Measurements from ENCODE around the gene PRKAR1A.
"Not testable (repeated sequence)": the region's sequence is repeated elsewhere in the genome, so short reads cannot be mapped to it uniquely, and the experiment has no call there.

The PRKAR1A gene

GRCh38 chr17:68491381-68492231, 20.6 kb upstream of the PRKAR1A start:
- no peak overlapping the region for H3K9ac ChIP-seq (ENCODE audit: low read length)
- H3K79me2 ChIP-seq (ENCODE audit: low read length), result no peaks in the 10 kb centered on the region
- H3K36me3 ChIP-seq (replicated peaks; ENCODE audit: insufficient read depth, low read length), result no peaks in the 10 kb centered on the region
- TF ChIP-seq EZH2 (optimal IDR thresholded peaks at IDR 0.05; ENCODE audit: low read depth, low read length), result no peak
- no peak for TF ChIP-seq CTCF (IDR thresholded peaks at IDR 0.05; ENCODE audit: low read length)
- no peak for TF ChIP-seq EZH2phosphoT487 (IDR thresholded peaks at IDR 0.05; ENCODE audit: low read length)
- no peak overlapping the region for H3K4me3 ChIP-seq (ENCODE audit: low read length)
- H3K9me3 ChIP-seq (replicated peaks; ENCODE audit: insufficient read depth, low read length), result no peaks in the 10 kb centered on the region
- no peaks in the 10 kb centered on the region for H3K9me2 ChIP-seq (replicated peaks; ENCODE audit: insufficient read depth, low read length)
- H2AFZ ChIP-seq (ENCODE audit: low read length), result peak overlapping the region; percentile 62
- H3F3A ChIP-seq (ENCODE audit: insufficient read depth, low read length), result peaks cover 9% of the 10 kb centered on the region
- H3K27me3 ChIP-seq (replicated peaks; ENCODE audit: insufficient read depth, low read length), result no peaks in the 10 kb centered on the region; the same call in 1 of the 2 replicates
- peak overlapping the region; percentile 7; the same call in 1 of the 2 replicates for H3K4me2 ChIP-seq (ENCODE audit: low read depth, low read length)
- H3K4me1 ChIP-seq (ENCODE audit: low read length), result peaks cover 9% of the 10 kb centered on the region
- no peaks in the 10 kb centered on the region for H4K20me1 ChIP-seq (ENCODE audit: insufficient read depth, low read length)
- peak overlapping the region; percentile 46; the same call in 1 of the 2 replicates for H3K27ac ChIP-seq (ENCODE audit: low read length)
- DNase-seq, result no peak

DNA sequence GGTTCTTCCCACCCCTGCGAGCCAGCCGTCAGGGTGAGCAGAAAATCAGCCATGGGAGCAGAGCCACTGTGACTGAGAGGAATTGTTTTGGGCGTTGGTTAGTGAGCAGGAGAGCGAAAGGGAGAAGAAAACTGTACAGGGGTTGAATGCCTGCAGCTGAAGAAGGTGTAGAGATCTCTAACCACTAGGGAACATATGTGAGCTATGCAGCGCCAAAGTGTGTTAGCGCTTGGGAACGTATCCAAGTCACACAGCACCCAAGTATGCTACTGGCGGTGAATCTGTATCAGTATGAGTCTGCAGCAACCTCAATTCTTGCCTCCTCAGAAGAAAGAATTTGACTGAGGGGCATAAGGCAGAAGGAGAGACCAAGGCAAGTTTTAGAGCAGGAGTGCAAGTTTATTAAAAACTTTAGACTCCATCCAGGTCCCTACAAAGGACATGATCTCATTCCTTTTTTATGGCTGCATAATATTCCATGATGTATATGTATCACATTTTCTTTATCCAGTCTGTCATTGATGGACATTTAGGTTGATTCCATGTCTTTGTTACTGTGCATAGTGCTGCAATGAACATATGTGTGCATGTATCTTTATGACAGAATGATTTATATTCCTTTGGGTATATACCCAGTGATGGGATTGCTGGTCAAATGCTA, 19.7 kb upstream of the PRKAR1A start:
- H3K9me2 ChIP-seq (replicated peaks; ENCODE audit: insufficient read depth, low read length); H2AFZ ChIP-seq (ENCODE audit: low read length); H4K20me1 ChIP-seq (ENCODE audit: insufficient read depth, low read length); H3K4me3 ChIP-seq (ENCODE audit: low read length); H3K4me2 ChIP-seq (ENCODE audit: low read depth, low read length); H3K9me3 ChIP-seq (replicated peaks; ENCODE audit: insufficient read depth, low read length); H3K36me3 ChIP-seq (replicated peaks; ENCODE audit: insufficient read depth, low read length); H3K27ac ChIP-seq (ENCODE audit: low read length); H3K27me3 ChIP-seq (replicated peaks; ENCODE audit: insufficient read depth, low read length); H3K79me2 ChIP-seq (ENCODE audit: low read length); DNase-seq; H3K9ac ChIP-seq (ENCODE audit: low read length): not testable (repeated sequence)
- peaks cover 15% of the 10 kb centered on the region for H3F3A ChIP-seq (ENCODE audit: insufficient read depth, low read length)
- peaks cover 14% of the 10 kb centered on the region for H3K4me1 ChIP-seq (ENCODE audit: low read length)

GRCh38 chr17:68495081-68495480, 17.1 kb upstream of the PRKAR1A start:
- Histone ChIP-seq H3K27me3 (replicated peaks; ENCODE audit: insufficient read depth, low read length) (no peaks in the 10 kb centered on the region), H3F3A (ENCODE audit: insufficient read depth, low read length) (peaks cover 22% of the 10 kb centered on the region), H4K20me1 (ENCODE audit: insufficient read depth, low read length) (no peaks in the 10 kb centered on the region), H3K9me3 (replicated peaks; ENCODE audit: insufficient read depth, low read length) (no peaks in the 10 kb centered on the region), H3K27ac (ENCODE audit: low read length) (no peak overlapping the region), H3K4me3 (ENCODE audit: low read length) (no peak overlapping the region), H3K4me1 (ENCODE audit: low read length) (peaks cover 27% of the 10 kb centered on the region), H3K79me2 (ENCODE audit: low read length) (no peaks in the 10 kb centered on the region), H2AFZ (ENCODE audit: low read length) (no peak overlapping the region), H3K36me3 (replicated peaks; ENCODE audit: insufficient read depth, low read length) (no peaks in the 10 kb centered on the region), H3K9ac (ENCODE audit: low read length) (no peak overlapping the region), H3K9me2 (replicated peaks; ENCODE audit: insufficient read depth, low read length) (no peaks in the 10 kb centered on the region), H3K4me2 (ENCODE audit: low read depth, low read length) (no peak overlapping the region)
- no peak for DNase-seq
- no peak for TF ChIP-seq EZH2phosphoT487 (IDR thresholded peaks at IDR 0.05; ENCODE audit: low read length)
- TF ChIP-seq CTCF (IDR thresholded peaks at IDR 0.05; ENCODE audit: low read length), result no peak
- TF ChIP-seq EZH2 (optimal IDR thresholded peaks at IDR 0.05; ENCODE audit: low read depth, low read length), result no peak

Measured in MM.1S (cell line).